K562 (cell line): ENCODE measurements around the gene MYRIP. TPM values are rescaled to one million over a fixed set of nuclear protein-coding genes. Genes with fewer than 3 reads are reported as not detected.
A peak's percentile ranks its signal among the peaks of the same experiment; 100 is the strongest.

Experiments
- CBFA2T3 ChIP-seq: fragments of 450-650 bp; IDR thresholded peaks from 2 replicates; pipeline ENCODE4 v1.6.1; 2017
- CBX3 ChIP-seq, 2 experiments: IDR thresholded peaks; 1 replicate in 1 of 2; 2 replicates in 1 of 2; pipeline ENCODE4 v1.6.1; 2012; ENCODE audit warnings: inconsistent platforms in 2 of 2, low read length in 2 of 2, borderline replicate concordance in 1 of 2, control low read depth in 1 of 2
- GABPB1 ChIP-seq: sonication (generic); formaldehyde crosslinking; IDR thresholded peaks from 2 replicates; pipeline ENCODE4 v1.8.0; 2022; ENCODE audit warnings: mild to moderate bottlenecking, missing genetic modification reagents
- JUNB ChIP-seq: fragments of 450-650 bp; formaldehyde crosslinking; conservative IDR thresholded peaks from 2 replicates; pipeline ENCODE4 v1.4.0; 2020; ENCODE audit warnings: mild to moderate bottlenecking
- JUND ChIP-seq, 2 experiments: IDR thresholded peaks; 2 replicates in 1 of 2; 3 replicates in 1 of 2; pipeline ENCODE4 v1.6.1; 2011; ENCODE audit warnings: borderline replicate concordance in 2 of 2, low read depth in 2 of 2, low read length in 2 of 2, improper control_type of control experiment in 1 of 2, missing biosample characterization in 1 of 2, missing genetic modification characterization in 1 of 2, missing genetic modification reagents in 1 of 2
- MAFK ChIP-seq: IDR thresholded peaks from 2 replicates; pipeline ENCODE4 v1.6.1; 2011; ENCODE audit warnings: low read length, improper control_type of control experiment
- RAD21 ChIP-seq, 2 experiments: fragments of 250-450 bp in 1 of 2; fragments of 450-650 bp in 1 of 2; sonication (Bioruptor Pico) in 1 of 2; formaldehyde crosslinking in 1 of 2; IDR thresholded peaks in 1 of 2; conservative IDR thresholded peaks in 1 of 2; 2 replicates each; pipeline versions ENCODE4 v1.4.0 to v1.8.0; 2020 to 2022; ENCODE audit warnings: mild to moderate bottlenecking in 2 of 2, moderate library complexity in 1 of 2
- SAFB2 ChIP-seq: fragments of 200-400 bp; formaldehyde crosslinking; IDR thresholded peaks from 2 replicates; pipeline ENCODE4 v1.6.1; 2018; ENCODE audit warnings: borderline replicate concordance, low read length, low read depth, moderate library complexity; ENCODE audit not compliant: severe bottlenecking
- SAP30 ChIP-seq: fragments of 200-600 bp; sonication (generic); IDR thresholded peaks from 2 replicates; pipeline ENCODE4 v1.6.1; 2012; ENCODE audit warnings: borderline replicate concordance, low read depth, mild to moderate bottlenecking, moderate library complexity, low read length, control low read depth, inconsistent platforms; ENCODE audit not compliant: insufficient read depth, poor library complexity, severe bottlenecking
- SMAD3 ChIP-seq: fragments of 450-650 bp; formaldehyde crosslinking; conservative IDR thresholded peaks from 2 replicates; pipeline ENCODE4 v1.4.0; 2020; ENCODE audit warnings: mild to moderate bottlenecking
- SMARCA4 ChIP-seq: fragments of 450-650 bp; IDR thresholded peaks from 2 replicates; pipeline ENCODE4 v1.6.1; 2016
- SMARCE1 ChIP-seq: fragments of 450-650 bp; IDR thresholded peaks from 2 replicates; pipeline ENCODE4 v1.7.1; 2016; ENCODE audit warnings: mild to moderate bottlenecking
- SMC3 ChIP-seq: conservative IDR thresholded peaks from 2 replicates; pipeline ENCODE4 v1.6.1; 2011; ENCODE audit warnings: low read depth, low read length, improper control_type of control experiment; ENCODE audit not compliant: insufficient read depth
- TAF15 ChIP-seq: fragments of 200-400 bp; formaldehyde crosslinking; IDR thresholded peaks from 2 replicates; pipeline ENCODE4 v1.6.1; 2017; ENCODE audit warnings: mild to moderate bottlenecking, low read depth, low read length, moderate library complexity
- ZNF263 ChIP-seq: sonication (generic); formaldehyde crosslinking; IDR thresholded peaks from 2 replicates; pipeline ENCODE4 v1.8.0; 2022; ENCODE audit warnings: mild to moderate bottlenecking, missing genetic modification reagents, borderline replicate concordance
- ZNF347 ChIP-seq: fragments of 450-650 bp; formaldehyde crosslinking; IDR thresholded peaks from 2 replicates; pipeline ENCODE4 v1.4.0; 2020; ENCODE audit warnings: low read depth, mild to moderate bottlenecking, moderate library complexity
- ZNF609 ChIP-seq: sonication (generic); formaldehyde crosslinking; IDR thresholded peaks from 2 replicates; pipeline ENCODE4 v1.8.1; 2023; ENCODE audit warnings: missing genetic modification reagents, mild to moderate bottlenecking, borderline replicate concordance
- polyA plus RNA-seq, 8 experiments: library from polyadenylated mRNA; depleted of rRNA in 4 of 8; stranded (reverse) in 5 of 8; unstranded in 3 of 8; fragments of >200 nt; fragmentation: Nextera tagmentation in 2 of 8; fragmentation: Illumina TruSeq in 1 of 8; extraction: Ambion mirVana in 2 of 8; extraction: Trizol in 1 of 8; gene quantifications; 2 replicates each; pipeline versions ENCODE4 v1.2.1 to v1.2.3, GENCODE V29; 2011 to 2014; ENCODE audit warnings: inconsistent platforms in 1 of 8, missing spikeins in 1 of 8
- total RNA-seq, 7 experiments: library from RNA; depleted of rRNA in 6 of 7; stranded (reverse); fragments of >200 nt in 6 of 7; fragmentation: Illumina TruSeq in 2 of 7; extraction: Trizol in 2 of 7; gene quantifications; 2 replicates each; pipeline versions ENCODE4 v1.2.1 to v1.2.3, GENCODE V29; 2011 to 2021; ENCODE audit warnings: low replicate concordance in 1 of 7
- TF ChIP-seq, protein P1 (sequence below): fragments of 450-650 bp; IDR thresholded peaks from 2 replicates; pipeline ENCODE4 v1.6.1; 2018; ENCODE audit not compliant: partially characterized antibody

MYRIP gene
- total and polyA plus RNA-seq, 9 of the 15 experiments (the other 6 are each of a cell fraction or from before 2014, with no cell fraction given) = 0.03 to 0.12 TPM; not detected in 7

DNA sequence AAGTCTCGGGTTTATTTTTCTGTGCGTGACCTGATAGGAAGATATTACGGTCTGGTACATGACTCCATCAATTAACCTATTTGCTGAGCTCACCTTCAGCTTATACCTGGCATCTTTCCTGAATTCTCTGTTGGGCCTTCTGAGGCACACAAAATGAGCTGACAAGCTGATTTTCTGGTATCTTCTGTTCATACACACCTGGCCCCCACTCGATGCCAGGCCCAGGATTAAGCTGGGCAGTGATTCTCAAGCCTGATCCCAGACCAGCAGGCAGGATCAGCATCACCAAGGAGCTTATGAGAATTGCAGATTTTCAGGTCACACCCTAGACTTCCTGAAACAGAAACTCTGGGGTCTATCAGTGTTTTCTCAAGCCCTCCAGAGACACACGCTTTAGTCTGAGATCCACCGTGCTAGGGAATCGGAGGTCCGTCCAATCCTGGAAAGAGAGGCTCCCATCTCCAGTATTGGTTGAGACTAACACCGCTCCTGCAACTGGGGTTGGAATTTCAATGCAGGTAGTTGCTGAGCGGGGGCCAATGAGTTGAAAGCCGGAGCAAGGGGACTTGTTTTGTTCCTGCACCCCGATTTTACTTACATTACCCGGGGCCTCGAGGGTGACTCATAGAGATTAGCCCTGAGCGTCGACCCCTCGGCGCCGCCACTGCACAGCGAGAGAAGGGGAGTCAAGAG is 499.5 kb downstream of the MYRIP start (continued):
- TF ChIP-seq TAF15 (no peak), ZNF609 (no peak), SAFB2 (no peak), CBFA2T3 (no peak), SMARCA4 (peak; percentile 21; the same call in 1 of the 2 replicates), ZNF347 (CRISPR knock-in tag) (0 out of 2 replicates have a peak, but pooled peaks have one; percentile 68), JUND (IDR thresholded peaks at IDR 0.05; ENCODE audit: borderline replicate concordance, low read depth, low read length) (no peak), JUND (tag; IDR thresholded peaks at IDR 0.05; ENCODE audit: borderline replicate concordance, low read depth, low read length) (no peak), GABPB1 (CRISPR knock-in tag) (no peak), CBX3 (IDR thresholded peaks at IDR 0.05; ENCODE audit: borderline replicate concordance in 1 of 2, low read length in 2 of 2) (no peak), ZNF263 (CRISPR knock-in tag) (0 out of 2 replicates have a peak, but pooled peaks have one; percentile 4), RAD21 (CRISPR knock-in tag; conservative IDR thresholded peaks at IDR 0.05 in 1 of 2, IDR thresholded peaks at IDR 0.05 in 1 of 2) (no peak), SMAD3 (CRISPR knock-in tag) (0 out of 2 replicates have a peak, but pooled peaks have one; percentile 39), SMC3 (no peak), MAFK (no peak), SMARCE1 (peak; percentile 15; the same call in 1 of the 2 replicates), SAP30 (peak; percentile 6), JUNB (CRISPR knock-in tag) (no peak; the same call in 1 of the 2 replicates)
- TF ChIP-seq, protein P1, sequence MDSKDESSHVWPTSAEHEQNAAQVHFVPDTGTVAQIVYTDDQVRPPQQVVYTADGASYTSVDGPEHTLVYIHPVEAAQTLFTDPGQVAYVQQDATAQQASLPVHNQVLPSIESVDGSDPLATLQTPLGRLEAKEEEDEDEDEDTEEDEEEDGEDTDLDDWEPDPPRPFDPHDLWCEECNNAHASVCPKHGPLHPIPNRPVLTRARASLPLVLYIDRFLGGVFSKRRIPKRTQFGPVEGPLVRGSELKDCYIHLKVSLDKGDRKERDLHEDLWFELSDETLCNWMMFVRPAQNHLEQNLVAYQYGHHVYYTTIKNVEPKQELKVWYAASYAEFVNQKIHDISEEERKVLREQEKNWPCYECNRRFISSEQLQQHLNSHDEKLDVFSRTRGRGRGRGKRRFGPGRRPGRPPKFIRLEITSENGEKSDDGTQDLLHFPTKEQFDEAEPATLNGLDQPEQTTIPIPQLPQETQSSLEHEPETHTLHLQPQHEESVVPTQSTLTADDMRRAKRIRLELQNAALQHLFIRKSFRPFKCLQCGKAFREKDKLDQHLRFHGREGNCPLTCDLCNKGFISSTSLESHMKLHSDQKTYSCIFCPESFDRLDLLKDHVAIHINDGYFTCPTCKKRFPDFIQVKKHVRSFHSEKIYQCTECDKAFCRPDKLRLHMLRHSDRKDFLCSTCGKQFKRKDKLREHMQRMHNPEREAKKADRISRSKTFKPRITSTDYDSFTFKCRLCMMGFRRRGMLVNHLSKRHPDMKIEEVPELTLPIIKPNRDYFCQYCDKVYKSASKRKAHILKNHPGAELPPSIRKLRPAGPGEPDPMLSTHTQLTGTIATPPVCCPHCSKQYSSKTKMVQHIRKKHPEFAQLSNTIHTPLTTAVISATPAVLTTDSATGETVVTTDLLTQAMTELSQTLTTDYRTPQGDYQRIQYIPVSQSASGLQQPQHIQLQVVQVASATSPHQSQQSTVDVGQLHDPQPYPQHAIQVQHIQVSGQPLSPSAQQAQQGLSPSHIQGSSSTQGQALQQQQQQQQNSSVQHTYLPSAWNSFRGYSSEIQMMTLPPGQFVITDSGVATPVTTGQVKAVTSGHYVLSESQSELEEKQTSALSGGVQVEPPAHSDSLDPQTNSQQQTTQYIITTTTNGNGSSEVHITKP = peak; percentile 97
